Midbrain (tissue), 1 donor: ENCODE data around the gene SETD6.
"Not testable (repeated sequence)": the region's sequence is repeated elsewhere in the genome, so short reads cannot be mapped to it uniquely, and the experiment has no call there.

ENCODE experiments used
- DNase-seq: peaks from one replicate; lab custom pipeline; 2025; lab: John Stamatoyannopoulos, UW

The SETD6 gene

DNA sequence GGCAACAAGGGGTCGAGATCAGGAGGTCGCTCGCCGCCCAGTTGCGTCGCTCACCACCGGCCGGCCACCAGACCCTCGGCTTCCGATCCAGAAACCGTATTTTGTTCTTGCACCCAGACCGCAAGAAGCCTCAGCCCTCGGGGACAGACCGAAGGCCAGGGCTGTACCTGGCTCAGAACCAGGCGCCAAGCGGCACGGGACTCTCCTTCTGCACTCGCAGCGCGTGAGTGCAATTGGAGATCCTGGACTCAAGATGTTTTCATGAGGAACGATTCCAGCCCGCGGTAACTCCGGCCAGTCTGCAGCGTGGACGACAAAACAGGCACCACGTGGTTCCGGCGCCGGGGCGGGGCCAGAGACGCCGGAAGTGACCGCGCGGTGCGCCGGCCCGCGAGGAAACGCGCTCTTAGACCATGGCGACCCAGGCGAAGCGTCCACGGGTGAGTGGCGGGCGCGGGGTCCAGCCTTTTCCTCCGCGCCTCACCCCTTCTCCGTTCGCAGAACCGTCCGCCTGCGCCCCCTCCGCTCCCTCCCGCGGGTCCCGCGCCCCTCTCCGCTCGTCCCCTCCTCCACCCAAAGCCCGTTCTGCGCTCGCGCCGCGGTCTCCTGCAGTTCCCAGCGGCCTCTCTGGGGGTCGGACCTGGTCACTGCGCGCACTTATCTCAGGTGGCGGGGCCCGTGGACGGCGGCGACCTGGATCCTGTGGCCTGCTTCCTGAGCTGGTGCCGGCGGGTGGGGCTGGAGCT, at the start of gene SETD6:
TSS of gene SETD6 (plus strand) at position 393 of the 746 bp plus-strand sequence. CDS start at position 414, 21 bp downstream.
- DNase-seq: peak; percentile 90

DNA sequence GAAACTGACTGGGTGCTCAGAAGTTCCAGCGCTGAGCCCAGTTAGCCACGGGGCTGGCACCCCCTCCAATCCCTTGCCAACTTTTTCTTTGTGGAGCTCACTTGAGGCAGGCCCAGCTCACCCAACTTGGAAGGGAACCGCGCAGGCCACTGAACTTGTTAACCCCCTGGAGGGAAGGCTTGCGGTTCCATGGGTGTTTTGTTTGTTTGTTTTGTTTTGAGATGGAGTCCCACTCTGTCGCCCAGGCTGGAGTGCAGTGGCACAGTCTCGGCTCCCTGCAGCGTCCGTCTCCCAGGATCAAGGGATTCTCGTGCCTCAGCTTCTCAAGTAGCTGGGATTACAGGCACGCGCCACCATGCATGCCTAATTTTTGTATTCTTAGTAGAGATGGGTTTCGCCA, 49.5 kb upstream of the SETD6 start:
- DNase-seq: no peak

GRCh38 chr16:58466396-58466795, 48.9 kb upstream of the SETD6 start:
- no peak for DNase-seq

- no peak for DNase-seq
These were observed 47.4 kb upstream of the SETD6 start for GRCh38 chr16:58467905-58468304.

- no peak for DNase-seq
These were observed 43.9 kb upstream of the SETD6 start for GRCh38 chr16:58471209-58471975.

DNA sequence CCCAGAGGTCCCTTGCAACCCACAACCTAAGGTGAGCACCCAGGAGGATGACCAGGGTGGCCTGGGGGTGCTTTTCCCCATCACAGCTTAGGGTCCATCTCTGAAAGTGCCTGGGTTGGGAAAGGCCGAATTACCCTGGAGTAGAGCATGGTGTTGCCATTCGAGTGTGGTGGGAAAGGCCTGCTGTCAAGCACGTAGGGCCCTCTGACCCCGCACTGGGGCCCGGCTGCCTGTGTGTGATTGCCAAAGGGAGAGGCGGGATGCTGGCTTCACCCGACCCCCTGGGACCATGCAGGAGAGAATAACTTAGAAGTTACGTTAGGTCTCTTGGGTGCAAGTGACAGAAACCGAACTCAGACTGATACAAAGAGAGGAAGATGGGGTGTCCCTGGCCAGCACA, 43.1 kb upstream of the SETD6 start:
- no peak for DNase-seq

DNA sequence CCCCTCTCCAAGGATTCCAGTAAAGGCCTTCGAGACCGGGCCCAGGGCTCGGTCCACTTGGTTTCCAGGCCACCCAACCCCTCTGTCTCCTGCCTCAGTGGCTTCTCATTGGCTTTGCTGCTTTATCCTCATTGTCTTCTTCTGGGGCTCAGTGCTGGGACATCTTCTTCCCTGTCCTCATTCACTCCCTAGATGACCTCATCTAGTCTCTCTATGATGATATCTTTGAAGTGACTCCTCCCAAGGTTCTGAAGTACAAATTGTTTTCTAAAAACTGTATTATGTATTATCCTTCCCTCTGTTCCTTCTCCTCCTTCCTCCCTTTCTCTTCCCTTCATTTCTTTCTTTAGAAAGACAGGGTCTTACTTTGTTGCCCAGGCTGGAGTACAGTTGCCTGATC, 42.5 kb upstream of the SETD6 start:
- DNase-seq: no peak

- no peak for DNase-seq
These were observed 41.0 kb upstream of the SETD6 start for GRCh38 chr16:58474296-58474695.

DNA sequence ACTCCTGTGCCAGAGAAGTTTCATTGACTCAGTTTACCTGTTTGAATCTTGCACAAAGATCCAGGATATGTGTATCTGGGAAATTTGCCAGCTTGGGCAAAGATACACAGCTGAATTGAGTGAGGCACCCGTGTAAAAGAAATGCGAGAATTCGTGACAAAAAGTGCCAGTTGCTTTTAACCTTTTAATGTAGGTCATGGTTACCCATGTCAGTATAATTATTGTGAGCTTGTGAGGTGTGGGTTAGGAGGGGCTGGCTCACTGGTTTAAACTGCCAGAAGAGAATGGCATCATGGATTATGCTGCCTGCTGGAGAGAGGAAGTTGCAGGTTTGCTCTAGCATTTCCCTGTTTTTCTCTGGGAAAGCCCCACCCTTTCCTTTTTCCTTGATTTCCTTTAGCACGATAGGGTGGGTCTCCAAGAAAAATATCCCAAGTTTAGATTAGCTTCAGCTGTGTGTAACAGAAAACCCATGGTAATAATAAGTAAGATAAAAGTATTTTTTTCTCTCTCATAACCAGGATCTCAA, 40.2 kb upstream of the SETD6 start:
- no peak for DNase-seq

GRCh38 chr16:58476791-58477190, 38.5 kb upstream of the SETD6 start:
- DNase-seq: no peak

DNA sequence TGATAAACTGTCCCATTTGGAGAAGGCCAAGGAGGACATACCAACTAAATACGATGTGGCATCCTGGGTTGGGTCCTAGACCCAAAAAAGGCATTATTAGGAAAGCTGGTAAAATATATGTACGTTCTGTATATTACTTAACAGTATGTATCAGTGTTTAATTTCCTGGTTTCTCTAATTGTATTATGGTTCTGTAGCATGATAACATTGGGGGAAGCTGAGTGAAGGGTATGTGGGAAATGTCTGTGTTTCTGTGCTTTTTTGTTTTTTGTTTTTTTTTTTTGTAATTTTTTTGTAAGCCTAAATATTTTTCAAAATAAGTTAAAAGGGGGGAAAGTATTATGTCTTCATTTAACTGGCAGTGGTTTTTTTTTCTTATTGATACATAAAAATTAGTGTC, 36.9 kb upstream of the SETD6 start:
- no peak for DNase-seq

GRCh38 chr16:58481226-58481869, 34.0 kb upstream of the SETD6 start:
- DNase-seq: no peak

- no peak for DNase-seq
These were observed 33.4 kb upstream of the SETD6 start for GRCh38 chr16:58481931-58482330.

DNA sequence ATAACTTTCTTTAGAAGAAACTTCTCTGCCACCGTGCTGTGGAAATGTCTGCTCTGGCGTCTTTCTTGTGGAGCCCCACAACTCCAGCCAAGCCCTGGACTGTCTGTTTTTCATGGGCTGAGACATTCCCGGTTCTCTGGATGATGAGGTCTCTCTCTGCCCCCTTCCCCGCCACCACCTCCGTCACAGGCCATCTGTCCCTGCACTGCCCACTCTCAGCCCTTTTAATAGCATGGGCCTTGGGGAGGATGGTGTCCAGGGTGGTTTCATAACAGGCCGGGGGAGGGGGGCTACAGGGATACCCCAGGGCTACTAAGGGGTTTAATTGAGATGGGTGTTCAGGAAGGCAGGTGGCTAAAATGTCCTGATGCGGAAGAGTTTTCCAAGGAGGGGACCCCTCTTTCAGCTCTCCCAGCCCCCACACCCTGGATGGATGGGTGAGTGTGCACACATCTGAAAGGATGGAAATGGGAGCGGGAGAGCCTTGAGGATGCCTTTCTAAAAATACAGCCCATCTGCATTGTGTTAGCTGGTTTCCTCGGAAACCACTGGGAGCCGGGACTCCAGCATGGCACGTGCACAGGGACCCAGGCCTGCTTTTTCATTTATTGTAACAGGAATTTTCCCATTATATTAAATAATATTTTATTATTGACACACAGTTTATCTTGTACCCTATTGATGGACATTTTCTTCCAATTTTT, 30.0 kb upstream of the SETD6 start:
- no peak for DNase-seq

DNA sequence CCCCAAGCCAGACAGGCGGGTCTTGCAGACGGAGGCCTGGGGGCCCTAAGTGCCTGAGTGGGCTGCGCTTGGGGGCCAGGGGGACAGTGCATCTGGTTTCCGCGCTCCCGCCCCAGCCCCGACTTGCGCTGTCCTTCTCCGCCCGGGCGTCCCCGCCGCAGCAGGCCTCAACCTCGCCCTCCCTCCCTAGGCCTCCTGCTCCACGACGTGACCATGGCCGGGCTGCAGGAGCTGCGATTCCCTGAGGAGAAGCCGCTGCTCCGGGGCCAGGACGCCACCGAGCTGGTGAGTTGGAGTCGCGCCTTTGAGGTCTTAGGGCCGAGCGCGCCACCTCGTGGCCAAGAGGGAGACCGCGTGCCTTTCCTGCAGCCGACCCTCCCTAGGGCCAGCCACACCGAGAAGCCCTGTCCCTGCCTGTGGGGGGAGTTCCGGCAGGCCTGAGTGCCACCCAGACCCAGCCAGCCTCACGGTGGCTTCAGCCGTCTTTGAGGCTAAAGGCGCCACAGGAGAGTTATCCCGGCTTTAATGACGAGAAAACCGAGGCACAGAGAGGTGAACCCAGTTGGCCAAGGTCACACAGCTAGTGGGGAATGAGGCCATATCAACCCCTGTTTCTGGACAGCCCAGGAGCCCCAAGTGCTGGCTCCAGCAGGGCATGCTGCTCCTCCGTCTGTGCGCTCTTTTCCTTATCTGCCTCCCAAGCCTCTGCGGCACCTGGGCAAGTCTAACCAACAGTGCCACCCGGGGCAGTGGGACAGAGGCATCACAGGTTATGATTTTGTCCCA, 27.6 kb upstream of the SETD6 start:
- DNase-seq: peak; percentile 75

GRCh38 chr16:58488531-58488930, 26.8 kb upstream of the SETD6 start:
- no peak for DNase-seq

- no peak for DNase-seq
These were observed 25.3 kb upstream of the SETD6 start for GRCh38 chr16:58490065-58490464.

DNA sequence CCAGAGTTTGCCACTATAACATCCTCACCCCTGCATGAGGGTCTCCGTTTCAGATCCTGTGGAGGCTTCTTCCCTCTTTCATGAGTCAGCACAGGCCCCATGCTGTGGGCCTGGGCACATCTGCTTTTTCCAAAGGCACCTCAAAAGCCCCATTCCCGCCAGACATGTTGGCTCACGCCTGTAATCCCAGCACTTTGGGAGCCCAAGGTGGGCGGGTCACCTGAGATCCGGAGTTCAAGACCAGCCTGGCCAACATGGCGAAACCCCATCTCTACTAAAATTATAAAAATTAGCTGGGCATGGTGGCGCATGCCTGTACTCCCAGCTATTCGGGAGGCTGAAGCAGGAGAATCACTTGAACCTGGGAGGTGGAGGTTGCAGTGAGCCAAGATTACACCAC, 24.8 kb upstream of the SETD6 start:
- DNase-seq: not testable (repeated sequence)

DNA sequence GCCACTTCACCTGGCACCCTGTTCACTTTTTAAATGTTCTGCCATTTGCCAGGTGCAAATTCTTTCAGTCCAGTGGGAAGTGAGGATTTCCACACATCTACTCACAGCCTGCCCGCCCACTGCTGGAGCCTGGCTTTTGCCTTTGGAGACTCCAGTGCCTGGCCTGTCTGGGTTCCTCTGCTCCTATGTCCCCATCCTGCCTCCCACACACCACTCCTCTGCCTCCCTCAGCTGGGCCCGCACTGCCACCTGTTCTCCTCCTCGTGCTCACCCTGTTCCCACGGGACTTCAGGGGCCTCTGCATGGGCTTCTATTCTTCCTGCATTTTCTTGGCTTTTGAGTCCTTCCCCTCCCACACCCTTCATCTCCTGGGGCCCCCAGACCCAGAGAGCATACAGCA, 23.3 kb upstream of the SETD6 start:
- DNase-seq: no peak

DNA sequence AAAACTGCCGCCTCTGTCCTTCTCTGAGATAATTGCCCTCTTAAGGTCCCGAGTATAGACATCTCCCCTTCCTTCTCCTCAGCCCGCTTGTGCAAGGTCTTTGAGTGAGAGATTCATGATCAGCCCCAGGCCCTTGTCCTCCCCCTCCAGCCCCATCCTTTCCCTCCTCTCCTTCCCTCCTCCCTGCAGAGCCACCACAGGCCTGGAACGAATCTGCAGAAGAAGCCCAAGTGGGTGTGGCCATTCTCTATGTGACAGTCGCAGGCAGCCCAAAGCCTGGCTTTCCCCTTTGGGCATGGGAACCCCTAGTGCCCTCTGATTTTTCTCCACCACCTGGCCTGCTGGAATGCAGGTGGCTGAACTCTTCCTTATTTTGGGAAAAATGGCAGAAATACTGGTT, 22.6 kb upstream of the SETD6 start:
- no peak for DNase-seq

GRCh38 chr16:58493756-58494431, 21.4 kb upstream of the SETD6 start:
- no peak for DNase-seq
